Brain pericyte (primary cell): Measurements from ENCODE around the gene SLC25A5.
"Not testable (repeated sequence)": the region's sequence is repeated elsewhere in the genome, so short reads cannot be mapped to it uniquely, and the experiment has no call there.

Experiments
- DNase-seq: peaks from one replicate; pipeline ENCODE4 v3.0.0-alpha.2; 2012; ENCODE audit warnings: low read depth, low spot score

SLC25A5 gene

GRCh38 chrX:119467842-119468550 is at the start of gene SLC25A5:
TSS of gene SLC25A5 (plus strand) at chrX:119468444. CDS start at chrX:119468516, 72 bp downstream.
- peak; percentile 18 for DNase-seq

GRCh38 chrX:119419146-119419545 is 49.1 kb upstream of the SLC25A5 start:
- DNase-seq = no peak

GRCh38 chrX:119419898-119420297 is 48.3 kb upstream of the SLC25A5 start:
- DNase-seq = no peak

- DNase-seq = no peak
These were observed 47.1 kb upstream of the SLC25A5 start for GRCh38 chrX:119421016-119421705.

- DNase-seq = no peak
These were observed 44.6 kb upstream of the SLC25A5 start for GRCh38 chrX:119423631-119424030.

- DNase-seq = no peak
These were observed 43.2 kb upstream of the SLC25A5 start for GRCh38 chrX:119424999-119425398.

- no peak for DNase-seq
These were observed 41.0 kb upstream of the SLC25A5 start for GRCh38 chrX:119427024-119427794.

- DNase-seq = no peak
These were observed 40.5 kb upstream of the SLC25A5 start for GRCh38 chrX:119427795-119428185.

GRCh38 chrX:119429471-119429870 is 38.8 kb upstream of the SLC25A5 start:
- no peak for DNase-seq

GRCh38 chrX:119441295-119441694 is 26.9 kb upstream of the SLC25A5 start:
- not testable (repeated sequence) for DNase-seq

- no peak for DNase-seq
These were observed 26.0 kb upstream of the SLC25A5 start for GRCh38 chrX:119442286-119442685.

- DNase-seq = no peak
These were observed 15.0 kb upstream of the SLC25A5 start for GRCh38 chrX:119453202-119453601.

GRCh38 chrX:119455264-119455663 is 13.0 kb upstream of the SLC25A5 start:
- no peak for DNase-seq

- no peak for DNase-seq
These were observed 9.1 kb upstream of the SLC25A5 start for GRCh38 chrX:119459181-119459580.

GRCh38 chrX:119465555-119465954 is 2.7 kb upstream of the SLC25A5 start:
- no peak for DNase-seq

GRCh38 chrX:119466970-119467369 is 1.3 kb upstream of the SLC25A5 start:
- DNase-seq = no peak

- no peak for DNase-seq
These were observed 811 bp upstream of the SLC25A5 start for GRCh38 chrX:119467433-119467832.

- DNase-seq = peak; percentile 40
These were observed 488 bp downstream of the SLC25A5 start for GRCh38 chrX:119468551-119469312.

GRCh38 chrX:119469313-119469635 is 1.0 kb downstream of the SLC25A5 start:
- no peak for DNase-seq

- DNase-seq = no peak
These were observed 6.6 kb downstream of the SLC25A5 start for GRCh38 chrX:119474615-119475388.
